A172 (cell line): ENCODE data around the gene NINJ2. TPM values are rescaled to one million over a fixed set of nuclear protein-coding genes. Genes with fewer than 3 reads are reported as not detected.
"Not testable (repeated sequence)": the region's sequence is repeated elsewhere in the genome, so short reads cannot be mapped to it uniquely, and the experiment has no call there.

Experiments used
- DNase-seq: peaks from one replicate; pipeline ENCODE4 v3.0.0-alpha.2; 2015; ENCODE audit warnings: low spot score
- total RNA-seq: library from RNA; depleted of rRNA; stranded (reverse); fragments of >200 nt; shearing (Covaris generic); gene quantifications from 2 replicates; pipeline ENCODE4 v1.2.3, GENCODE V29; 2014

NINJ2 gene
- total RNA-seq, 1 experiment from 2014 or later: not detected

GRCh38 chr12:641321-641720 lies 21.9 kb downstream of the NINJ2 start:
- DNase-seq: not testable (repeated sequence)

GRCh38 chr12:640773-641172 lies 22.5 kb downstream of the NINJ2 start:
- no peak for DNase-seq

GRCh38 chr12:639988-640387 lies 23.3 kb downstream of the NINJ2 start:
- no peak for DNase-seq

GRCh38 chr12:639566-639965 lies 23.7 kb downstream of the NINJ2 start:
- DNase-seq: no peak

GRCh38 chr12:638953-639557 lies 24.2 kb downstream of the NINJ2 start:
- no peak for DNase-seq

- DNase-seq: no peak
Observed at GRCh38 chr12:636632-637031, 26.6 kb downstream of the NINJ2 start.

- no peak for DNase-seq
Observed at GRCh38 chr12:633731-634130, 29.5 kb downstream of the NINJ2 start.

GRCh38 chr12:632102-632696 lies 31.0 kb downstream of the NINJ2 start:
- DNase-seq: peak; percentile 76

GRCh38 chr12:630656-631632 lies 32.3 kb downstream of the NINJ2 start:
- DNase-seq: no peak

- DNase-seq: not testable (repeated sequence)
Observed at GRCh38 chr12:628742-629078, 34.5 kb downstream of the NINJ2 start.

- DNase-seq: no peak
Observed at GRCh38 chr12:627863-628741, 35.1 kb downstream of the NINJ2 start.

- DNase-seq: no peak
Observed at GRCh38 chr12:627285-627684, 36.0 kb downstream of the NINJ2 start.

GRCh38 chr12:625998-626397 lies 37.2 kb downstream of the NINJ2 start:
- no peak for DNase-seq

GRCh38 chr12:623865-624372 lies 39.3 kb downstream of the NINJ2 start:
- no peak for DNase-seq

GRCh38 chr12:623172-623864 lies 39.9 kb downstream of the NINJ2 start:
- no peak for DNase-seq

- no peak for DNase-seq
Observed at GRCh38 chr12:622416-622815, 40.8 kb downstream of the NINJ2 start.

GRCh38 chr12:619346-619745 lies 43.9 kb downstream of the NINJ2 start:
- no peak for DNase-seq

- DNase-seq: no peak
Observed at GRCh38 chr12:618605-619004, 44.6 kb downstream of the NINJ2 start.

GRCh38 chr12:617304-617915 lies 45.8 kb downstream of the NINJ2 start:
- DNase-seq: no peak

GRCh38 chr12:615620-616019 lies 47.6 kb downstream of the NINJ2 start:
- DNase-seq: no peak
